ENCODE results near the gene CNTNAP2.
"Not testable (repeated sequence)": the region's sequence is repeated elsewhere in the genome, so short reads cannot be mapped to it uniquely, and the experiment has no call there.

Gene CNTNAP2

DNA sequence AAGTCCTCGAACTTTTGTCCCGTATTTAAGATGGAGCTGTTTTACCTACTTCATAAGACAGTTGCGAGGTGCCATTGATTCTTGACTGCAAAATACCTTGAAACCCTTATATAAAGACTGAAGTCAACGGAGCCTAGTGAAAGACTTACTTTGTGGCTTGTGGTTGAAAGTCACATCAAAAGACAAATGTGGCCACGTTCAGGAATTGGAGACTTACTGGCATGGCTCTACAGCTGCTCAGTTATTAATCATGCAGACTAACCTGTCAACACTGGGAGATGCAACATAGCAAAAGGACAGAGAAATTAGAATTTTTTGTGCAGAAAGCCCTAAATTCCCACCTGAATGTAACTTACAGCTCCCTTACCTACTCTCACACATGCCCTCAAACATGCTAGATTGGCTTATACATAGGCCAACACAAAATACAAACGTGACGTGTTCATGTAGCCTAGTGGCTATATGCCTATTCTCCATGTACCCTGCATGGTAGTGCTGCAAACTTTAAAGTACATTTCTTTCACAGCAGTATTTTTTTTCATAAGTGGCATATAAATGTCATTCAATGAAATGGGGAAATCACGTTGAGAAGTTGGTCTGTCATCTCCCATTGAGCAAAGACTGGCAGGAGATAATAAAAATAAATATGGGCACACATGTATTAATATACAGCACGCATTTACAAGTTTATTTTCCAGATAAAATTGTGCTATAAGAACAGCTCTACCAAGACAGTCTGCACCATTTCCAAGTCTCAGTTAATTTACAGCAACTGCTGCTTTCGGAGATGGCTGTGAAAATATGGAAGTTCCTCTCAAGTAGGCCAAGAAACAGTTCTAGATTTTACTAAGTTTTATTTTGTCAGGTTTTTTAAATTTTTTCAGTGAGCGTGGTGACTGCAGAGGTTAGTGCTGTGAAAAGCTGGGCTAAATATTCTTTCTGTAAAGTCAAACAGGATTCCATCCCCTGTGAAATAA lies 2303.5 kb downstream of the CNTNAP2 start:
- Histone ChIP-seq H3K4me1 (no peaks in the 10 kb centered on the region), H3K9me3 (no peaks in the 10 kb centered on the region), H3K4me3 (ENCODE audit: low read depth, low read length) (no peak overlapping the region), H3K36me3 (no peaks in the 10 kb centered on the region), H3K27me3 (no peaks in the 10 kb centered on the region)
- DNase-seq = no peak
- TF ChIP-seq, protein P1, sequence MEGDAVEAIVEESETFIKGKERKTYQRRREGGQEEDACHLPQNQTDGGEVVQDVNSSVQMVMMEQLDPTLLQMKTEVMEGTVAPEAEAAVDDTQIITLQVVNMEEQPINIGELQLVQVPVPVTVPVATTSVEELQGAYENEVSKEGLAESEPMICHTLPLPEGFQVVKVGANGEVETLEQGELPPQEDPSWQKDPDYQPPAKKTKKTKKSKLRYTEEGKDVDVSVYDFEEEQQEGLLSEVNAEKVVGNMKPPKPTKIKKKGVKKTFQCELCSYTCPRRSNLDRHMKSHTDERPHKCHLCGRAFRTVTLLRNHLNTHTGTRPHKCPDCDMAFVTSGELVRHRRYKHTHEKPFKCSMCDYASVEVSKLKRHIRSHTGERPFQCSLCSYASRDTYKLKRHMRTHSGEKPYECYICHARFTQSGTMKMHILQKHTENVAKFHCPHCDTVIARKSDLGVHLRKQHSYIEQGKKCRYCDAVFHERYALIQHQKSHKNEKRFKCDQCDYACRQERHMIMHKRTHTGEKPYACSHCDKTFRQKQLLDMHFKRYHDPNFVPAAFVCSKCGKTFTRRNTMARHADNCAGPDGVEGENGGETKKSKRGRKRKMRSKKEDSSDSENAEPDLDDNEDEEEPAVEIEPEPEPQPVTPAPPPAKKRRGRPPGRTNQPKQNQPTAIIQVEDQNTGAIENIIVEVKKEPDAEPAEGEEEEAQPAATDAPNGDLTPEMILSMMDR (IDR thresholded peaks at IDR 0.05; ENCODE audit: low read depth, low read length) = no peak

DNA sequence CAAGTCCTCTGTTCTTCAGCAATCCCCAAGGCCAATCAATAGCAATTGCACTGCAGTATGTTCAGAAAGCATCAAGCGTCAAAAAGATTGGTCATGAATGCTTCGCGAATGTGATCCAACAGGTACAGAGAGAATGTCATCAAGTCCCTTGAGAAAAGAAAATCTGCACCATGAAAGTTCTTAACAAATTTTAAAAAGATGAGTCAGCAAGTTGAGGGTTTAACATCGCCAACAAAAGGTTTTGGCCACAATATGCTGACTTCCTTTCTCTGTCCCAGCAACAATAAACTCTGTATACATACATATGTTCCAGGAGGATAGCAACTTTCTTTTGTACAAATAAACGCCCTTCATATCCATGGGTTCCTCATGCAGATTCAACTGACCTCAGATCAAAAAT lies 2305.4 kb downstream of the CNTNAP2 start:
- no peaks in the 10 kb centered on the region for H3K27me3 ChIP-seq
- H3K9me3 ChIP-seq = no peaks in the 10 kb centered on the region
- H3K4me1 ChIP-seq = no peaks in the 10 kb centered on the region
- H3K4me3 ChIP-seq (ENCODE audit: low read depth, low read length) = no peak overlapping the region
- no peak for DNase-seq
- TF ChIP-seq, protein P1 (IDR thresholded peaks at IDR 0.05; ENCODE audit: low read depth, low read length) = no peak
- no peaks in the 10 kb centered on the region for H3K36me3 ChIP-seq

GRCh38 chr7:148426393-148426792 lies 2309.8 kb downstream of the CNTNAP2 start:
- H3K4me1 ChIP-seq; H3K36me3 ChIP-seq; H3K27me3 ChIP-seq; DNase-seq; H3K9me3 ChIP-seq; H3K4me3 ChIP-seq (ENCODE audit: low read depth, low read length): not testable (repeated sequence)

GRCh38 chr7:148430690-148431089 lies 2314.1 kb downstream of the CNTNAP2 start:
- not testable (repeated sequence) for DNase-seq; H3K9me3 ChIP-seq; H3K27me3 ChIP-seq; H3K4me1 ChIP-seq; H3K36me3 ChIP-seq; H3K4me3 ChIP-seq (ENCODE audit: low read depth, low read length)

GRCh38 chr7:148433521-148434180 lies 2317.1 kb downstream of the CNTNAP2 start:
- H3K4me3 ChIP-seq (ENCODE audit: low read depth, low read length) = no peak overlapping the region
- no peaks in the 10 kb centered on the region for H3K9me3 ChIP-seq
- H3K4me1 ChIP-seq = peaks cover 3% of the 10 kb centered on the region; the same call in 1 of the 2 replicates
- H3K36me3 ChIP-seq = no peaks in the 10 kb centered on the region
- H3K27me3 ChIP-seq = no peaks in the 10 kb centered on the region
- TF ChIP-seq, protein P1 (IDR thresholded peaks at IDR 0.05; ENCODE audit: low read depth, low read length) = no peak
- no peak for DNase-seq

DNA sequence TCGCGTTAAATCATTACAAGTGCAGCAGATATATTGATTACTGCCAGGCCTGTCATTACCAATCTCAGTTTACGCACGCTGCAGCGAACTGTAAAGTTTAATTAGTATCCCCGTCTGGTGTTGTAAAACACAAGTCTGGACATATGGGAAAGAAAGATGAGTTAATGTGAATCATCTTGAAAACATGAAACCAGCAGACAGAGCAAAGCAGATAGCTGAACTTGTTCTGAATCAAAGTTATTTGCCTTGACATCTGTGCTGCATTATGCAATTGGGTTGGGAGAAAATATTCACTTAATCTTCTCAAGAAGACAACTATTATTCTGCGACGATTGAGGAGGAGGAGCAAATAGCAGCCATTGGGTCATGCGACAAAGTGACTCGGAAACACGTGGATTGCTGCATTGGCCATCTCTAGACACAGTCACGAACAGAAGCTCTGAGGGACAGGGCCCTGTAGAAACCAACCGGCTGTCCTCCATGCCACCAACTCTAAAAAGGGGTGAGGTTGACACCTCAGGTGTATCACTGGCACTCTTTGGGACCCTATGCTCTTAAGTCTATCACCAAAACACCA lies 2317.7 kb downstream of the CNTNAP2 start:
- peaks cover 3% of the 10 kb centered on the region; the same call in 1 of the 2 replicates for H3K4me1 ChIP-seq
- DNase-seq = no peak
- TF ChIP-seq, protein P1 (IDR thresholded peaks at IDR 0.05; ENCODE audit: low read depth, low read length) = no peak

More for the DNA sequence above, 2317.7 kb downstream of the CNTNAP2 start:
- Histone ChIP-seq H3K27me3 (no peaks in the 10 kb centered on the region), H3K9me3 (no peaks in the 10 kb centered on the region), H3K4me3 (ENCODE audit: low read depth, low read length) (no peak overlapping the region), H3K36me3 (no peaks in the 10 kb centered on the region)
